ENCODE data around the gene SULT1E1.

DNA sequence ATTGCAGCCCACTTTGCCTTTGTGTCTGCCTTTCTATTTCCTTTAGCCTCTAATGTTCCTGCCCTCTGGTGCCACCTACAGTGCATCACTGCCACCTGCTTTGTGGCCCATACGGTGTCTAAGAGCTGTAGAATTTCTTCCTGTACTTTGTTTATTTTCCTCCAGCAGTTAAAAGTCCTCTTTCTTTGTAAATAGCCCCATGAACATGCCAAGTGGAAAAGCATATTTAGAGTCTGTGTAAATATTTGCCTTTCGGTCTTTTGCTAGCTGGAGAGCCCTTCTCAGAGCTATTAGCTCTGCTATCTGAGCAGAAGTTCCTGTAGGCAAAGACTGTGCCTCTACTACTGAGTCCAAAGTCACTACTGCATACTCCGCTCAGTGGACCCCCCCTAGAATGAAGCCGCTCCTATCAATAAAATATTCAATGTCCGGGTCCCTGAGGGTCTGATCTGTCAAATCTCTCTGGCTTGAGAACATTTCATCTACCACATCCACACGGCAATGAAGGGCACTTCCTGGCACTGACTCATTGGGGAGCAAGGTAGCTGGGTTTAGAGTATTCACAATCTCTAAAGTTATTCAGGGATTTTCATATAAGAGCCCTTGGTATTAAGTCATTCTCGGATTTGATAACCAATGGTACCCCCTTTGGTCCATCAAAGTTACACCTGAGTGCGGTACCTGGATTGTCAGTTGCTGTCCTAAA is 36.3 kb downstream of the SULT1E1 start:
- TF ChIP-seq, protein P1, sequence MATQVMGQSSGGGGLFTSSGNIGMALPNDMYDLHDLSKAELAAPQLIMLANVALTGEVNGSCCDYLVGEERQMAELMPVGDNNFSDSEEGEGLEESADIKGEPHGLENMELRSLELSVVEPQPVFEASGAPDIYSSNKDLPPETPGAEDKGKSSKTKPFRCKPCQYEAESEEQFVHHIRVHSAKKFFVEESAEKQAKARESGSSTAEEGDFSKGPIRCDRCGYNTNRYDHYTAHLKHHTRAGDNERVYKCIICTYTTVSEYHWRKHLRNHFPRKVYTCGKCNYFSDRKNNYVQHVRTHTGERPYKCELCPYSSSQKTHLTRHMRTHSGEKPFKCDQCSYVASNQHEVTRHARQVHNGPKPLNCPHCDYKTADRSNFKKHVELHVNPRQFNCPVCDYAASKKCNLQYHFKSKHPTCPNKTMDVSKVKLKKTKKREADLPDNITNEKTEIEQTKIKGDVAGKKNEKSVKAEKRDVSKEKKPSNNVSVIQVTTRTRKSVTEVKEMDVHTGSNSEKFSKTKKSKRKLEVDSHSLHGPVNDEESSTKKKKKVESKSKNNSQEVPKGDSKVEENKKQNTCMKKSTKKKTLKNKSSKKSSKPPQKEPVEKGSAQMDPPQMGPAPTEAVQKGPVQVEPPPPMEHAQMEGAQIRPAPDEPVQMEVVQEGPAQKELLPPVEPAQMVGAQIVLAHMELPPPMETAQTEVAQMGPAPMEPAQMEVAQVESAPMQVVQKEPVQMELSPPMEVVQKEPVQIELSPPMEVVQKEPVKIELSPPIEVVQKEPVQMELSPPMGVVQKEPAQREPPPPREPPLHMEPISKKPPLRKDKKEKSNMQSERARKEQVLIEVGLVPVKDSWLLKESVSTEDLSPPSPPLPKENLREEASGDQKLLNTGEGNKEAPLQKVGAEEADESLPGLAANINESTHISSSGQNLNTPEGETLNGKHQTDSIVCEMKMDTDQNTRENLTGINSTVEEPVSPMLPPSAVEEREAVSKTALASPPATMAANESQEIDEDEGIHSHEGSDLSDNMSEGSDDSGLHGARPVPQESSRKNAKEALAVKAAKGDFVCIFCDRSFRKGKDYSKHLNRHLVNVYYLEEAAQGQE (IDR thresholded peaks at IDR 0.05; ENCODE audit: insufficient replicate concordance, low read depth) = no peak
- TF ChIP-seq, protein P2, sequence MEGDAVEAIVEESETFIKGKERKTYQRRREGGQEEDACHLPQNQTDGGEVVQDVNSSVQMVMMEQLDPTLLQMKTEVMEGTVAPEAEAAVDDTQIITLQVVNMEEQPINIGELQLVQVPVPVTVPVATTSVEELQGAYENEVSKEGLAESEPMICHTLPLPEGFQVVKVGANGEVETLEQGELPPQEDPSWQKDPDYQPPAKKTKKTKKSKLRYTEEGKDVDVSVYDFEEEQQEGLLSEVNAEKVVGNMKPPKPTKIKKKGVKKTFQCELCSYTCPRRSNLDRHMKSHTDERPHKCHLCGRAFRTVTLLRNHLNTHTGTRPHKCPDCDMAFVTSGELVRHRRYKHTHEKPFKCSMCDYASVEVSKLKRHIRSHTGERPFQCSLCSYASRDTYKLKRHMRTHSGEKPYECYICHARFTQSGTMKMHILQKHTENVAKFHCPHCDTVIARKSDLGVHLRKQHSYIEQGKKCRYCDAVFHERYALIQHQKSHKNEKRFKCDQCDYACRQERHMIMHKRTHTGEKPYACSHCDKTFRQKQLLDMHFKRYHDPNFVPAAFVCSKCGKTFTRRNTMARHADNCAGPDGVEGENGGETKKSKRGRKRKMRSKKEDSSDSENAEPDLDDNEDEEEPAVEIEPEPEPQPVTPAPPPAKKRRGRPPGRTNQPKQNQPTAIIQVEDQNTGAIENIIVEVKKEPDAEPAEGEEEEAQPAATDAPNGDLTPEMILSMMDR (IDR thresholded peaks at IDR 0.05; ENCODE audit: insufficient read depth, low read length) = peak; percentile 67
- TF ChIP-seq POLR2AphosphoS5 (IDR thresholded peaks at IDR 0.05; ENCODE audit: low read depth) = no peak
- no peak for TF ChIP-seq GABPA (IDR thresholded peaks at IDR 0.05; ENCODE audit: low read depth)

Data from HL-60 (cell line).